Measurements from ENCODE around the gene ALX4.

The ALX4 gene

GRCh38 chr11:44260081-44260480 lies 49.9 kb downstream of the ALX4 start (continued):
- TF ChIP-seq REST (tag by site-specific recombination; IDR thresholded peaks at IDR 0.05) (no peak), SCRT1 (tag by site-specific recombination; IDR thresholded peaks at IDR 0.05; ENCODE audit: borderline replicate concordance) (0 out of 2 replicates have a peak, but pooled peaks have one; percentile 10), ZSCAN23 (tag by site-specific recombination; IDR thresholded peaks at IDR 0.05) (no peak), RBAK (tag by site-specific recombination; IDR thresholded peaks at IDR 0.05) (no peak), ZNF473 (tag by site-specific recombination; IDR thresholded peaks at IDR 0.05) (no peak)
- TF ChIP-seq, protein P1, sequence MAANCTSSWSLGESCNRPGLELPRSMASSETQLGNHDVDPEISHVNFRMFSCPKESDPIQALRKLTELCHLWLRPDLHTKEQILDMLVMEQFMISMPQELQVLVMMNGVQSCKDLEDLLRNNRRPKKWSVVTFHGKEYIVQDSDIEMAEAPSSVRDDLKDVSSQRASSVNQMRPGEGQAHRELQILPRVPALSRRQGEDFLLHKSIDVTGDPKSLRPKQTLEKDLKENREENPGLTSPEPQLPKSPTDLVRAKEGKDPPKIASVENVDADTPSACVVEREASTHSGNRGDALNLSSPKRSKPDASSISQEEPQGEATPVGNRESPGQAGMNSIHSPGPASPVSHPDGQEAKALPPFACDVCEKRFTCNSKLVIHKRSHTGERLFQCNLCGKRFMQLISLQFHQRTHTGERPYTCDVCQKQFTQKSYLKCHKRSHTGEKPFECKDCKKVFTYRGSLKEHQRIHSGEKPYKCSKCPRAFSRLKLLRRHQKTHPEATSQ (tag by site-specific recombination; IDR thresholded peaks at IDR 0.05): no peak

- Histone ChIP-seq H3K36me3 (ENCODE audit: control insufficient read depth in 2 of 2, insufficient read depth in 1 of 2, low read length in 2 of 2) (peaks cover 0 to 5% of the 10 kb centered on the region in 2 experiments; a peak in 1 of 3 replicates), H3K4me1 (ENCODE audit: control insufficient read depth, insufficient read depth, low read length) (no peaks in the 10 kb centered on the region), H3K27ac (ENCODE audit: extremely low read depth, low read depth, low read length) (no peak overlapping the region), H3K4me3 (ENCODE audit: low read depth, low read length) (no peak overlapping the region), H3K9me3 (ENCODE audit: control insufficient read depth, insufficient read depth, low read depth, low read length) (no peaks in the 10 kb centered on the region)
- POLR2A ChIA-PET: no interaction called here
- CTCF ChIA-PET: interaction anchor here (0.6 kb wide), 1 partner anchor 30 kb away, joined by 3 read pairs; no protein-coding TSS in a partner anchor
- no peak for TF ChIP-seq ZNF266 (tag by site-specific recombination; IDR thresholded peaks at IDR 0.05; ENCODE audit: low read depth)
- TF ChIP-seq ZNF585B (tag by site-specific recombination; IDR thresholded peaks at IDR 0.05): no peak
- TF ChIP-seq GLIS1 (tag by site-specific recombination; IDR thresholded peaks at IDR 0.05): no peak
- no peak for TF ChIP-seq ZNF791 (tag by site-specific recombination; IDR thresholded peaks at IDR 0.05)
- TF ChIP-seq ZNF23 (tag by site-specific recombination; IDR thresholded peaks at IDR 0.05; ENCODE audit: borderline replicate concordance): no peak
- TF ChIP-seq ZNF423 (tag by site-specific recombination; IDR thresholded peaks at IDR 0.05): no peak
- no peak for TF ChIP-seq ZFP37 (tag by site-specific recombination; IDR thresholded peaks at IDR 0.05)
- TF ChIP-seq ZNF510 (tag by site-specific recombination; IDR thresholded peaks at IDR 0.05; ENCODE audit: insufficient replicate concordance): no peak
- TF ChIP-seq ZNF530 (tag by site-specific recombination; IDR thresholded peaks at IDR 0.05; ENCODE audit: low read depth): no peak
- TF ChIP-seq, protein P2, sequence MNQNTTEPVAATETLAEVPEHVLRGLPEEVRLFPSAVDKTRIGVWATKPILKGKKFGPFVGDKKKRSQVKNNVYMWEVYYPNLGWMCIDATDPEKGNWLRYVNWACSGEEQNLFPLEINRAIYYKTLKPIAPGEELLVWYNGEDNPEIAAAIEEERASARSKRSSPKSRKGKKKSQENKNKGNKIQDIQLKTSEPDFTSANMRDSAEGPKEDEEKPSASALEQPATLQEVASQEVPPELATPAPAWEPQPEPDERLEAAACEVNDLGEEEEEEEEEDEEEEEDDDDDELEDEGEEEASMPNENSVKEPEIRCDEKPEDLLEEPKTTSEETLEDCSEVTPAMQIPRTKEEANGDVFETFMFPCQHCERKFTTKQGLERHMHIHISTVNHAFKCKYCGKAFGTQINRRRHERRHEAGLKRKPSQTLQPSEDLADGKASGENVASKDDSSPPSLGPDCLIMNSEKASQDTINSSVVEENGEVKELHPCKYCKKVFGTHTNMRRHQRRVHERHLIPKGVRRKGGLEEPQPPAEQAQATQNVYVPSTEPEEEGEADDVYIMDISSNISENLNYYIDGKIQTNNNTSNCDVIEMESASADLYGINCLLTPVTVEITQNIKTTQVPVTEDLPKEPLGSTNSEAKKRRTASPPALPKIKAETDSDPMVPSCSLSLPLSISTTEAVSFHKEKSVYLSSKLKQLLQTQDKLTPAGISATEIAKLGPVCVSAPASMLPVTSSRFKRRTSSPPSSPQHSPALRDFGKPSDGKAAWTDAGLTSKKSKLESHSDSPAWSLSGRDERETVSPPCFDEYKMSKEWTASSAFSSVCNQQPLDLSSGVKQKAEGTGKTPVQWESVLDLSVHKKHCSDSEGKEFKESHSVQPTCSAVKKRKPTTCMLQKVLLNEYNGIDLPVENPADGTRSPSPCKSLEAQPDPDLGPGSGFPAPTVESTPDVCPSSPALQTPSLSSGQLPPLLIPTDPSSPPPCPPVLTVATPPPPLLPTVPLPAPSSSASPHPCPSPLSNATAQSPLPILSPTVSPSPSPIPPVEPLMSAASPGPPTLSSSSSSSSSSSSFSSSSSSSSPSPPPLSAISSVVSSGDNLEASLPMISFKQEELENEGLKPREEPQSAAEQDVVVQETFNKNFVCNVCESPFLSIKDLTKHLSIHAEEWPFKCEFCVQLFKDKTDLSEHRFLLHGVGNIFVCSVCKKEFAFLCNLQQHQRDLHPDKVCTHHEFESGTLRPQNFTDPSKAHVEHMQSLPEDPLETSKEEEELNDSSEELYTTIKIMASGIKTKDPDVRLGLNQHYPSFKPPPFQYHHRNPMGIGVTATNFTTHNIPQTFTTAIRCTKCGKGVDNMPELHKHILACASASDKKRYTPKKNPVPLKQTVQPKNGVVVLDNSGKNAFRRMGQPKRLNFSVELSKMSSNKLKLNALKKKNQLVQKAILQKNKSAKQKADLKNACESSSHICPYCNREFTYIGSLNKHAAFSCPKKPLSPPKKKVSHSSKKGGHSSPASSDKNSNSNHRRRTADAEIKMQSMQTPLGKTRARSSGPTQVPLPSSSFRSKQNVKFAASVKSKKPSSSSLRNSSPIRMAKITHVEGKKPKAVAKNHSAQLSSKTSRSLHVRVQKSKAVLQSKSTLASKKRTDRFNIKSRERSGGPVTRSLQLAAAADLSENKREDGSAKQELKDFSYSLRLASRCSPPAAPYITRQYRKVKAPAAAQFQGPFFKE (tag by site-specific recombination; IDR thresholded peaks at IDR 0.05; ENCODE audit: borderline replicate concordance): no peak
- TF ChIP-seq, protein P3, sequence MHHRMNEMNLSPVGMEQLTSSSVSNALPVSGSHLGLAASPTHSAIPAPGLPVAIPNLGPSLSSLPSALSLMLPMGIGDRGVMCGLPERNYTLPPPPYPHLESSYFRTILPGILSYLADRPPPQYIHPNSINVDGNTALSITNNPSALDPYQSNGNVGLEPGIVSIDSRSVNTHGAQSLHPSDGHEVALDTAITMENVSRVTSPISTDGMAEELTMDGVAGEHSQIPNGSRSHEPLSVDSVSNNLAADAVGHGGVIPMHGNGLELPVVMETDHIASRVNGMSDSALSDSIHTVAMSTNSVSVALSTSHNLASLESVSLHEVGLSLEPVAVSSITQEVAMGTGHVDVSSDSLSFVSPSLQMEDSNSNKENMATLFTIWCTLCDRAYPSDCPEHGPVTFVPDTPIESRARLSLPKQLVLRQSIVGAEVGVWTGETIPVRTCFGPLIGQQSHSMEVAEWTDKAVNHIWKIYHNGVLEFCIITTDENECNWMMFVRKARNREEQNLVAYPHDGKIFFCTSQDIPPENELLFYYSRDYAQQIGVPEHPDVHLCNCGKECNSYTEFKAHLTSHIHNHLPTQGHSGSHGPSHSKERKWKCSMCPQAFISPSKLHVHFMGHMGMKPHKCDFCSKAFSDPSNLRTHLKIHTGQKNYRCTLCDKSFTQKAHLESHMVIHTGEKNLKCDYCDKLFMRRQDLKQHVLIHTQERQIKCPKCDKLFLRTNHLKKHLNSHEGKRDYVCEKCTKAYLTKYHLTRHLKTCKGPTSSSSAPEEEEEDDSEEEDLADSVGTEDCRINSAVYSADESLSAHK (tag by site-specific recombination; IDR thresholded peaks at IDR 0.05): no peak
- TF ChIP-seq, protein P4, sequence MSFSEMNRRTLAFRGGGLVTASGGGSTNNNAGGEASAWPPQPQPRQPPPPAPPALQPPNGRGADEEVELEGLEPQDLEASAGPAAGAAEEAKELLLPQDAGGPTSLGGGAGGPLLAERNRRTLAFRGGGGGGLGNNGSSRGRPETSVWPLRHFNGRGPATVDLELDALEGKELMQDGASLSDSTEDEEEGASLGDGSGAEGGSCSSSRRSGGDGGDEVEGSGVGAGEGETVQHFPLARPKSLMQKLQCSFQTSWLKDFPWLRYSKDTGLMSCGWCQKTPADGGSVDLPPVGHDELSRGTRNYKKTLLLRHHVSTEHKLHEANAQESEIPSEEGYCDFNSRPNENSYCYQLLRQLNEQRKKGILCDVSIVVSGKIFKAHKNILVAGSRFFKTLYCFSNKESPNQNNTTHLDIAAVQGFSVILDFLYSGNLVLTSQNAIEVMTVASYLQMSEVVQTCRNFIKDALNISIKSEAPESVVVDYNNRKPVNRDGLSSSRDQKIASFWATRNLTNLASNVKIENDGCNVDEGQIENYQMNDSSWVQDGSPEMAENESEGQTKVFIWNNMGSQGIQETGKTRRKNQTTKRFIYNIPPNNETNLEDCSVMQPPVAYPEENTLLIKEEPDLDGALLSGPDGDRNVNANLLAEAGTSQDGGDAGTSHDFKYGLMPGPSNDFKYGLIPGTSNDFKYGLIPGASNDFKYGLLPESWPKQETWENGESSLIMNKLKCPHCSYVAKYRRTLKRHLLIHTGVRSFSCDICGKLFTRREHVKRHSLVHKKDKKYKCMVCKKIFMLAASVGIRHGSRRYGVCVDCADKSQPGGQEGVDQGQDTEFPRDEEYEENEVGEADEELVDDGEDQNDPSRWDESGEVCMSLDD (tag by site-specific recombination; IDR thresholded peaks at IDR 0.05): no peak
- TF ChIP-seq ZNF433 (tag by site-specific recombination; IDR thresholded peaks at IDR 0.05; ENCODE audit: low read depth): no peak
- TF ChIP-seq ZNF394 (tag by site-specific recombination; IDR thresholded peaks at IDR 0.05; ENCODE audit: borderline replicate concordance): no peak
These were observed 51.0 kb downstream of the ALX4 start for GRCh38 chr11:44258839-44259420.
